HG02623 (cell line): ENCODE data around the gene TMC7.
"Not testable (repeated sequence)": the region's sequence is repeated elsewhere in the genome, so short reads cannot be mapped to it uniquely, and the experiment has no call there.

Experiments
- ATAC-seq: cut with Tn5 transposase; IDR thresholded peaks from one replicate; pipeline ENCODE4 v1.9.1; 2021; ENCODE audit warnings: moderate library complexity; ENCODE audit not compliant: unreplicated experiment

TMC7 gene

DNA sequence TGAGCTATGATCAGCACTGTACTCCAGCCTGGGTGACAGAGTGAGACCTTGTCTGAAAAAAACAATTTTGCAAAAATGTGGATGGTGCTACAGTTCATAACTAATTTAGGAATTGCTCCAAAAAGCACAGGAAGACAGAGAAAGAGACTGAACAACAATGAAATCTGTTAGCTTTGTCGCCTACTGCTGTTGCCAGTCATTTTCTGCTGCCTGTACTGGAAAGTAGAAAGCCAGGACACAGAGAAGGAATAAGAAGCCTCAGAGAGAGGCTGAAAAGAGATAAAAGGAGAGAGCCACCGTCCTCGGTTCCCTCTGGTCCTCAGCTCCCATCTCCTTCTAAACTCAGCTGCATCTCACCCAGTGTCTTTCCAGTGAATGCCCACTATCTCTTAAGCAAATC lies 8.6 kb upstream of the TMC7 start:
- ATAC-seq: no peak

DNA sequence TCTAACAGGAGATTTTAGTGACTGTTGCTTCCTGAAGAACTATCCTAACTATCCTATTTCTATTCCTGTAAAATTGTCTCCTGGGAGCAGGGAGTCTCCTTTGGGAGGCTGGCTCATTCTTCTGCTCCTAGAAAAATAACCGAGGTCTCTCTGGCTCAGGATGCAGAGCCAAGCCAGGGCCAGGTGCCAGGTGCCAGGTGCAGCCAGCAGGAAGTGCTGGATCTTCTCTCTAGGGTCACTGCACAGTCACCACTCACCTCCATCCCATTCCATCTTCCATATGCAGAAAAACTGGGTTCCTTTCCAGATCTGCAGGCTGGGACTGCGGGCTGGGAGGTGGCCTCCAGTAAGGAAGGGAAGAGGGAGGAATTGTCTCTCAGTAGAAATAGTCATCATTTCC lies 3.8 kb upstream of the TMC7 start:
- ATAC-seq: no peak

DNA sequence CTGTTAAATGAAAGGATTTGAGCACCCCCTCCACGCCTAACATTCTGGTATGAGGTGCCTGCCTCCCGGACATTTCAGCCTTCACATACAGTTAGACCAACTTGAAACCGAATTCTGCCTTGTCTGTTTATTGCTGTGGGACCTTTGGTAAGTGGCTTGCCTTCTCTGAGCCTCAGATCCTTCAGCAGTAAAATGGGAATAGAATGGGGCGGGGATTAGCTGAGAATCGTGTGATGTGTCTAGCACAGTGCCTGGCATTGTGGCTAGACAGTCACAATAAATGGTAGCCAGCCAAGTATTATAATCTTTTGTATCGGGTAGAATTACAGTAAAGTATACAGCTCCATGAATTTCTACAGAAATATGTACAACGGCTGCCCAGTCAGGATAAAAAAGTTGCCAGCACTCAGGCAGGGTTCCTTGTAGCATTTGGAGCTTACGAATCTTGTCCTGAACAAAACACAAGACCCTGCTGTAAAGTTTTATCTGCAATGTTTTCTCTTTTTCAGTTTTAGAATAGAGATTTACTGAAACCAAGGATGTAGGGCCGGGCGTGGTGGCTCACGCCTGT lies 786 bp downstream of the TMC7 start:
- ATAC-seq: no peak

DNA sequence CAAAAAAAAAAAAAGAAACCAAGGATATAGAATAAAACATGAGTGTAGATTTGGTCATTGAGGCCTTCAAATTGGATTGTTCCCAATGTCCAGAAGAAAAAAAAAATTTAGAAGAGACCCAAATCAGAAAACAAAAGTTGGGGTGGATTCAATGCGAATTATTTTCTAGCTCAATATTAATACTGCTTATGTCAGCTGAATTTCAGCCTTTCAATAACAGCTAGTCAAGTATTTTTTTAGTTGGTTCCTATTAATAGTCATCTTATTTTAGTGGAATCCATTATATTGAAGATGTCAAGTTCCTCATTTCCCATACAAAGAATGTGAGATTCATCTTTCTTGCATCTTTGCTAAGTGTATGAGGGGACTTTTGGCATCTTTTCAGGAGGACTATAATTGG lies 1.5 kb downstream of the TMC7 start:
- not testable (repeated sequence) for ATAC-seq

DNA sequence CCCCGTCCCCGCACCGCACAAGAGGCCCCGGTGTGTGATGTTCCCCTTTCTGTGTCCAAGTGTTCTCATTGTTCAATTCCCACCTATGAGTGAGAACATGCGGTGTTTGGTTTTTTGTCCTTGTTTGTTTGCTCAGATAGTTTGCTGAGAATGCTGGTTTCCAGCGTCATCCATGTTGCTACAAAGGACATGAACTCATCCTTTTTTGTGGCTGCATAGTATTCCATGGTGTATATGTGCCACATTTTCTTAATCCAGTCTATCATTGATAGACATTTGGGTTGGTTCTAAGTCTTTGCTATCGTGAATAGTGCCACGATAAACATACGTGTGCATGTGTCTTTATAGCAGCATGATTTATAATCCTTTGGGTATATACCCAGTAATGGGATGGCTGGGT lies 8.0 kb downstream of the TMC7 start:
- not testable (repeated sequence) for ATAC-seq

DNA sequence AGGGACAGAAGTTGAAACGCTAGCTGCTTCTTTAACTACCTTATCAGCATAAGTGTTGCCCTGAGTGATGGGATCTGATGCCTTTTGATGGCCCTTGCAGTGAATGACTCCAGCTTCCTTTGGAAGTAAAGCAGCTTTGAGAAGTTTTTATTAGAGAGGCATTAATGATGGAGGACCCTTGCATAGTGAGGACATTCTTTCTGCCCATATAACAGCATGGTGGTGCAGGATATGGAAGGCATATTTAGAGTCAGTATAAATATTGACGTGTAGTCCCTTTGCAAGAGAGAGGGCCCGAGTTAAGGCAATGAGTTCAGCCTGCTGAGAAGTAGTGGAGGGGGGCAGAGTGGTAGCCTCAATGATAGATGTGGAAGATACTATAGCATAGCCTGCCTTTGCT lies 9.8 kb downstream of the TMC7 start:
- not testable (repeated sequence) for ATAC-seq

DNA sequence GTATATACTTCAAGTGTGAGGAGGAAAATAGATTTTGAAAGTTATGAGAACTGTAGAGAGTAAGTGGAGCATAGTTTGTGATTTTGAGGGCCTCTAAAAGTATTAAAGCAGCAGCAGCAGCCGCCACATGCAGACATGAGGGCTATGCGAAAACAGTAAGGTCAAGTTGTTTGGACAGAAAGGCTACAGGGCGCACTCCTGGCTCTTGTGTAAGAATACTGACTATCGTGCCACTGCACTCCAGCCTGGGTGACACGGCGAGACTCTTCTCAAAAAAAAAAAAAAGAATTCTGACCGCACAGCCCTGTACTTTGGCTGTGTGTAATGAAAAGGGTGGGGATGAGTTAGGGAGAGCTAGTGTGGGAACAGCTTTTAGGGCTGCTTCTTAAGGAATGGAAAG lies 10.4 kb downstream of the TMC7 start:
- ATAC-seq: not testable (repeated sequence)

DNA sequence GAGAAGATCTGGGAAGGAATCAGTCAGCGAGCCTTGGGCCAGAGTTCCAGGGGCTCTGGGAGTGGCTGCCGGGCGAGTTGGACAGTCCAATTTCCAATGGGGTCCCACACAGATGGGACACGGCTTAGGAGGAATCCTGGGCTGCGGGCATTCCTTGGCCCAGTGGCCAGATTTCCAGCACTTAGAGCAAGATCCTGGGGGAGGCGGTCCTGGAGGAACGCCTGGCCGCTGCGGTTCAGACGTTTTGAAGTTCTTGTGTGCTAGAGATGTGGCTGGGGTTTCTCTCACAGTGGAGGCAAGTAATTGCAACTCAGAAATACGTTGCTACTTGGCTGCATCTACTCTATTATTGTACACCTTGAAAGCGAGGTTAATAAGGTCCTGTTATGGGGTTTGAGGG lies 11.7 kb downstream of the TMC7 start:
- not testable (repeated sequence) for ATAC-seq

DNA sequence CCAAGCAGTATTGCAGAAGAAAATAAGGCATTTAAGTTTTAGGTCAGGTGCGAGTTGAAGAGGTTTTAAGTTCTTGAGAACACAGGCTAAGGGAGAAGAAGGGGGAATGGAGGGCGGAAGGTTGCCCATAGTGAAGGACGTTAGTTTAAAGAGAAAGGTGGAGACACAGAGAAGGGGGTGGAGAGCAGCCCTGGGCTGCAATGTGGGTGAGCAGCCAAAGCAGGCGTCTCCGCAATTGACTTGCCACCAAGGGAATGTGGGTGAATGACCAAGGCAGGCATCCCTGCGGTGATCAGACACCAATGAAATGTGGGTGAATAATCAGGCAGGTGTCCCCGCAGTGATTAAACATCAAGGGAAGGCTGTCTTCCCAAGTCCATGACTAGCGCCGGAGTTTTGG lies 12.8 kb downstream of the TMC7 start:
- ATAC-seq: not testable (repeated sequence)

DNA sequence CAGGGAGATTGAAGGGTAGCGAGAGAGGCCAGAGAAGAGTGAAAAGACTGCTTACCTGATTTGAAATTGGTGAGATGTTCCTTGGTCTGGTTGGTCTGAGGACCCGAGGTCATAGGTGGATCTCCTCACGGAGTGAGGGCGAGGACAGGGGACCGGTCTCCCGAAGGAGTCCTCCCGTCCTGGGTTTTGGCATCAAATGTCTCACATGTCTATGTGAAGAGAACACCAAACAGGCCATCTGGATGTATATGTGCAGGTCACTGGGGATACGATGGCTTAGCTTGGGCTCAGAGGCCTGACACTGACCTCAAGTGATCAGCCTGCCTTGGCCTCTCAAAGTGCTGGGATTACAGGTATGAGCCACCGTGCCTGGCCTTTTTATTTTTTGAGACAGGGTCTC lies 13.3 kb downstream of the TMC7 start:
- ATAC-seq: not testable (repeated sequence)

DNA sequence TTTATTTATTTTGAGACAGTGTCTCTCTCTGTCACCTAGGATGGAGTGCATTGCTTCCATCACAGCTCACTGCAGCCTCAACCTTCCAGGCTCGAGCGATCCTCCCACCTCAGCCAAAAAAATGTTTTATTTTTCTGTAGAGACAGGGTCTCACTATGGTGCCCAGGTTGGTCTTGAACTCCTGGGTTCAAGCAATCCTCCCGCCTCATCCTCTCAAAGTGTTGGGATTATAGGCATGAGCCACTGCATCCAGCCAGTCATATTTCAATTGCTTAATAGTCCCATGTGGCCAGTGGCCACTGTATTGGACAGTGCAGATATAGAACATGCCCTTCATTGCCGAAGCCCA lies 15.3 kb downstream of the TMC7 start:
- ATAC-seq: no peak

DNA sequence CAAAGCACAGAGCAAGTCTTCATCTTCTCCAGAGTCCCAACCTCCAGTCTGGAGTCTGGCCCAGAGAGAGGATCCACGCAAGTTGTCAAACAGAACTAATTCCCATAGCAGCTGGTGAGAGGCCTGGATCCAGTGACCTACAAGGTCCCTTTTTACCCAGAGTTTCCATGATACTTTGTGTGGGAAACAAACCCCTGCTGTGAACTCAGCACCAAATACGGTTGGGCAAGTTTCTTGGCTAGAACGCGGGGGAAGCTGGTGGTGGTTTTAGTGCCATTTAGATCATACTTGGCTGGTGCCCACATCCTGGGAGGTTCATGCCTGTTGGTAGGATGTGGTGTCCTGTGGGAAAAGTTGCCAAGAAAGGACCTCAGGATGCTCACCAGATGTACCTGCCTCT lies 18.1 kb downstream of the TMC7 start:
- no peak for ATAC-seq

DNA sequence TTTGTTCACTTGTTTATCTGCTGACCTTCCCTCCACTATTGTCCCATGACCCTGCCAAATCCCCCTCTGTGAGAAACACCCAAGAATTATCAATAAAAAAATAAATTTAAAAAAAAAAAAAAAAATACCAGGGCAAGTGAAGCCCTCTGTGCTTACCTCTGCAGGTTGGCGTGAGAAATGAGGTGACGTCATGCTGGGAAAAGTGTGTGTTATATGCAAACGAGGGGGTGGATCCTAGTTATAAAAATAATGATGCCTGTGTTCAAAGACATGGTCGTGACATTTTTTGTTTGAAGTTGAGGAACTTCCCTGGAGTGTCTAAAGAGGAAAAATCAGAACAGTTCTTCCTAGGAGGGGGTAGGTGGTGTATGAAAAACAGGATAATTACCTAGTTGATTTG lies 20.2 kb downstream of the TMC7 start:
- no peak for ATAC-seq

DNA sequence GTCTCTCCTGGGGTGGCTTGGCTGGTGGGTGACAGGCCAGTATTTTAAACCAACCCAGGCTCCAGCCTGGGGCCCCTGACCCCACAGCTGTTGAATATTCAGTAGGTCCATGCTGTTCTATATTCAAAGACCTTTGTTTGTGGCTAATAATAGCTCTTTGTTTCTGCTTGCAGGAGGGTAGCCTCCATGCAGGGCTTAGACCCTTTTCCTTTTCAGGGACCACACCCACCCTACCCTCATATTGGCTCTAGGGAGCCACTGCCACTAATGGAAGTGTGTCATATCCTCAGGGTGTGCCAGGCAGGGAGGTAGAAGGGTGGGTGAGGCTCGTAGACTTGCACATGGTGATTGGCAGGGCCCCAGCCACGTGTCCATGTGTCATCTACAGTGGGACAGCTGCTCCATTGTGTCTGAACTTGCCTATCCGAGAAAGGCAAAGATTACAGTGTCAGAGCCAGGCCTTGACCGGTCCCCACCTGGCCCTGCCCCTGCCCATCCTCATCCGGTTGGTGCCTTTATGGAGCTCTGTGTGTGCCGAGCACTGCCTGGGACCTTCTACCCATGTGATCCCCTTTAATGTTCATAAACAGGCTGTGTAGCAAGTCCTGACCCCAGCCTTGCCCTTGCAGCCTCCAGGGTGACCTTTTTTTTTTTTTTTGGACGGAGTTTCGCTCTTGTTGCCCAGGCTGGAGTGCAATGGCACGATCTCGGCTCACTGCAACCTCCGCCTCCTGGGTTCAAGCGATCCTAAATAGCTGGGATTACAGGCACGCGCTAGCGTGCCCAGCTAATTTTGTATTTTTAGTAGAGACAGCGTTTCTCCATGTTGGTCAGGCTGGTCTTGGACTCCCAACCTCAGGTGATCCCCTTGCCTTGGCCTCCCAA lies 22.1 kb downstream of the TMC7 start:
- no peak for ATAC-seq

DNA sequence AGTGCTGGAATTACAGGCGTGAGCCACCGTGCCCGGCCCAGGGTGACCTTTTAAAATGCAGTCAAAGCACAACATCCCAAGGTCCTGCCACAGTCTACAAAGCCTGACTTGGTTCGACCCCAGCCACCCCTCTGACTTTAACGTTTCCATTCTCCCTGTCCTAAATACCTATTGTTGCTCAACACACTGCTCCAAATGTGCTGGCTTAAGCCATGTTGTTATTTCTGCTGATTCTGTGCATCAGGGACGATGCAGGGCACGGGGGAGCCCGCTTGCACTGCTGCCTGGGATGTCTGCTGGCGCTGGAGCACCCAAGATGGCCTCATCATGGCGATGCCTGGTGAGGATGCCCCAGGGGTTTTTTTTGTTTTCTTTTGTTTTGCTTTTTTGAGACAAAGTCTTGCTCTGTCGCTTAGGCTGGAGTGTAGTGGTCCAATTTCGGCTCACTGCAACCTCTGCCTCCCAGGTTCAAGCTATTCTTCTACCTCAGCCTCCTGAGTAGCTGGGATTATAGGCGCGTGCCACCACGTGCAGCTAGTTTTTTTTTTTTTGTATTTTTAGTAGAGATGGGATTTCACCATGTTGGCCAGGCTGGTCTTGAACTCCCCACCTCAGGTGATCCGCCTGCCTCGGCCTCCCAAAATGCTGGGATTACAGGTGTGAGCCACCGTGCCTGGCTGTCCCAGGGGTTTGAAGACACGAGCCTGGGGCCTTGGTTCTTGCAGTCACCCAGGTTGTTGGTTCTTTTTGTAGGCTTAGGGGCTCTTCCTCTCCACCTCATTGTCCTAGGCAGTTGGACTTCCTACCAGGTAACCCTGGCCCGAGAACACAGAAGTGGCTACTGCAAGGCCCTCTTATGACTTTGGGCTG lies 22.9 kb downstream of the TMC7 start:
- ATAC-seq: no peak

DNA sequence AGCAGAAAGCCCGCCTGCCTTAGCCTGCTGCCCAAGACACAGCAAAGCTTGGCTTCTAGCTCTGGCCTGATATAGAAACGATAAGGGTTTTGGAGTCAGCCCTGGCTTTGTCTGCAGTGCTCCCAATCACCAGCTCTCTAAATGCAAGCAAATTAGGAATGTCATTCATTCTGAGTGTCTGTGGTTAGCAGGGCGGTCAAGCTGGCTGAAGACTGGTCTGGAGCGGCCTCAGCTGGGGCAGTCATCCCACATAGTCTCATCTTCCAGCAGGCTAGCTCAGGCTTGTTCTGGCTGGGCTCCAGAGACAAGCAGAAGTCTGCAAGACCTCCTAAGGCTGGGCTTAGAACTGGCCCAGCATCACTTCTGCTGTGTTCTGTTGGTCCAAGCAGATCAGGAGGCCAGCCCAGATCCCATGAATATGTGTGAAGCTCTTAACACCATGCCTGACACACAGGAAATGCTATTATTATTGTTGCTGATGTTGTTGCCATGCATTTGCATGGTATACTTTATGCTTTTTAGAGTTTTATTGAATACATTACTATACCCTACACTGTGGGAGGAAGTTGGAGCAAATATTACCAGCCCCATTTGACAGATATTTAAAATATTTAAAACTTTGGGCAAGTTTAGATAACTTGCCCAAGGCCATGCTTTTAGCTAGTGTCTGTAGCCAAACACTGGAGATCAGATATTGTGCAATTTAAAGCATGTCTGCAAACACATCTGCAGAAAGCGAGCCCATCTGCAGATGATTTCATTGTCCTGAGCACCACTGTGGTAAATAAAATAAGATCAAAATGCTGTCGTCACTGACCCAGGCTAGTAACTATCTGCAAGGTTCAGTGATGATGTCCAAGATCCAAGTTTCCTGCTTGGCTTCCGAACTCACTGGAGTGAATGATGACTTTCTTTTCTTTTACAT lies 24.8 kb downstream of the TMC7 start:
- ATAC-seq: no peak

DNA sequence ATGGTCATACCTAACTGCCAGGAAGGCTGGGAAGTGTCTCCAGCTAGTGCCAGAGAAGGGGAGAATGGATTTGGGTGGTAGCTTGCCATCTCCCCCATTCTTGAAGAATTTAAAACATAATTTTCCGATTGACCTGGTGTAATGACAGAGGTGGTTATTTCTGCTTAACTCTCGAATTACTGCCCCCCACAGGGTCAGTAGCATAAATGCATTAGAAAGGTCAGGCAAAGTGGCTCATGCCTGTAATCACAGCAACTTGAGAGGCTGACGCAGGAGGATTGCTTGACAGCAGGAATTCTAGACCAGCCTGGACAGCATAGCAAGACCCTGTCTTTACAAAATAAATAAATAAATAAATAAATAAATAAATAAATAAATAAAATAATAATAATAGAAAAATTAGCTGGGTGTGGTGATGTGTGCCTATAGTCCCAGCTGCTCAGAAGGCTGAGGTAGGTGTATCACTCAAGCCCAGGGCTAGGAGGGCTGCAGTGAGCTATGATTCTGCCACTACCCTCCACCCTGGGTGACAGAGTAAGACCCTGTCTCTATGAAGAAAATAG lies 27.5 kb downstream of the TMC7 start:
- ATAC-seq: no peak

DNA sequence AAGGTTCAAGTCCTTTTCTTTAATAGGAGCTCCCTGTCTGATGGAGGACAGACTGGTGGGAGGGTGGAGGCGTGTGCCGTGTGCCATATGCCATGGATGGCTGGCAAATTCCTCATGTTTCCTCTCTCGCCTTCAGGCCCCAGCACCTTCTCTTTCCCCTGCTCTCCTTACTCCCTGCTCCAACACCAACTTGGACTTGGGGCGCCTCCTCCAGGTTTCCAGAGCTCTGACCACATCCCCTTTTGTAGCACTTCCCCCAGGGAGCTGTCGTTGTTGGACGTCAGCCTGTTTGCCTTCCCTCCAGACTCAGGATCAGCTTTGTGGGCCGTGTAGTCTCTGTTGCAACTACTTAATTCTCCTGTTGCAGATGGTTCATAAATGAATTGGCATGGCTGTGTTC lies 30.7 kb downstream of the TMC7 start:
- no peak for ATAC-seq

DNA sequence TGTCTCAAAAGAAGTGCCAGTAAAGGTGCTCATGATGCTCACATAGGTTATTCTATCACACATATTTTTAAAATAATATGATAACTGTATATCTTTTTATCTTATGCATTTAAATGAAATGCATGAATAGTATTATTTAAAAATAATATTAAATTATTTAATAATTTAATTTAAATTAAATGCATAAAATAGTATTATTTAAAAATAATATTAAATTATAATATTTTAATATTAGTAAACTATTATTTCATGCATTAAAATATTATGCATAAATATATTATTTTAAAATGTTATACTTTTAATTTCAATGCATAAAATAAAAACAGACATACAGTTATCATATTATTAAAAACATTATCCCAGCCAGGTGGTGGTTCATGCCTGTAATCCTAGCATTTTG lies 33.4 kb downstream of the TMC7 start:
- ATAC-seq: no peak

DNA sequence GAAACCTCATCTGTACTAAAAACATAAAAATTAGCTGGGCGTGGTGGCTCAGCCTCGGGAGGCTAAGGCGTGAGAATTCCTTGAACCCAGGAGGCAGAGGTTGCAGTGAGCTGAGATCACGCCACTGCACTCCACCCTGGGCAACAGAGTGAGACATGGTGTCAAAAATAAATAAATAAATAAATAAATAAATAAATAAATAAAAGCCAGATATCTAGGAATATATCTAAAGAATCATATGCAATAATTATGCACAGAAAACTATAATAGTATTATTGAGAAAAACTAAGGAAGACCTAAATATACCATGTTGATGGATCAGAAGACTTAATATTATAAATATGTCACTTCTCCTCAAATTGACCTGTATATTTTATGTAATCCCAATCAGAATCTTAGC lies 37.0 kb downstream of the TMC7 start:
- no peak for ATAC-seq
